Measurements from ENCODE around the gene MET. TPM values are rescaled to one million over a fixed set of nuclear protein-coding genes. Genes with fewer than 3 reads are reported as not detected.

MET gene
- total RNA-seq, 1 experiment from 2014 or later: 5.0 TPM

- Histone ChIP-seq H3K79me1 (ENCODE audit: insufficient read depth, low read depth, low read length, poor library complexity, severe bottlenecking) (no peaks in the 10 kb centered on the region), H4K5ac (ENCODE audit: insufficient read length, low read depth, low read length) (no peak overlapping the region), H3T11ph (ENCODE audit: low read length) (no peak overlapping the region), H3K56ac (ENCODE audit: insufficient read length, low read depth, low read length) (no peak overlapping the region), H3K23ac (ENCODE audit: insufficient read length, low read depth, low read length) (no peak overlapping the region), H2BK15ac (ENCODE audit: low read depth, low read length) (no peak overlapping the region), H4K91ac (ENCODE audit: insufficient read length, low read depth, low read length) (no peak overlapping the region), H2BK120ac (ENCODE audit: low read depth, low read length, poor library complexity, severe bottlenecking) (no peak overlapping the region), H3K14ac (ENCODE audit: insufficient read depth, low read length) (no peak overlapping the region), H2BK5ac (ENCODE audit: insufficient read length, low read length) (no peak overlapping the region), H3K79me2 (ENCODE audit: insufficient read depth, low read length) (no peaks in the 10 kb centered on the region), H3K4ac (ENCODE audit: low read depth, low read length) (no peak overlapping the region), H2AFZ (ENCODE audit: low read length) (no peak overlapping the region), H4K20me1 (ENCODE audit: control insufficient read depth, insufficient read depth, insufficient read length) (no peaks in the 10 kb centered on the region), H2BK20ac (ENCODE audit: low read depth, low read length, poor library complexity, severe bottlenecking) (no peak overlapping the region), H3K4me1 (ENCODE audit: insufficient read depth, low read length) (no peaks in the 10 kb centered on the region), H3K23me2 (ENCODE audit: insufficient read length, low read depth, low read length, poor library complexity, severe bottlenecking) (no peaks in the 10 kb centered on the region), H3K4me2 (ENCODE audit: insufficient read depth, insufficient read length, low read length) (no peak overlapping the region), H3K27me3 (ENCODE audit: insufficient read depth, low read length) (no peaks in the 10 kb centered on the region), H3K9me3 (ENCODE audit: control insufficient read depth, low read depth, low read length) (no peaks in the 10 kb centered on the region), H3K18ac (ENCODE audit: insufficient read length, low read depth, low read length) (no peak overlapping the region), H2AK5ac (ENCODE audit: insufficient read length, low read length) (no peak overlapping the region), H3K27ac (ENCODE audit: insufficient read length, low read depth, low read length) (no peak overlapping the region), H3K9ac (ENCODE audit: extremely low read depth, insufficient read length, low read length) (no peak overlapping the region), H4K8ac (replicated peaks; ENCODE audit: insufficient read length, low read depth, low read length) (no peak overlapping the region), H2BK12ac (ENCODE audit: insufficient read length, low read depth, low read length) (no peak overlapping the region)
- no CpG with 5 or more reads among the region's 2 CpGs for WGBS (ENCODE audit: extremely low coverage, insufficient read length, low lambda C conversion rate)
- no peak overlapping the region for H3K27ac Mint-ChIP-seq
- no peaks in the 10 kb centered on the region for H3K36me3 Mint-ChIP-seq (ENCODE audit: insufficient read depth in 1 of 3, low read depth in 3 of 3)
- peaks cover 3 to 4% of the 10 kb centered on the region in 2 experiments; a peak in 1 of 4 replicates for H3K4me1 Mint-ChIP-seq
- peaks cover 2% of the 10 kb centered on the region; the same call in 1 of the 2 replicates for H3K27me3 Mint-ChIP-seq (ENCODE audit: low read depth)
- no peak for TF ChIP-seq CTCF (conservative IDR thresholded peaks at IDR 0.05)
- no peak for DNase-seq
- H3K4me3 Mint-ChIP-seq: no peak overlapping the region
- H3K9me3 Mint-ChIP-seq: no peaks in the 10 kb centered on the region
Measured at GRCh38 chr7:116647861-116648260, 24.1 kb upstream of the MET start.

All from H9 (cell line).